ENCODE data around the gene RAB36.

The RAB36 gene, protein sequence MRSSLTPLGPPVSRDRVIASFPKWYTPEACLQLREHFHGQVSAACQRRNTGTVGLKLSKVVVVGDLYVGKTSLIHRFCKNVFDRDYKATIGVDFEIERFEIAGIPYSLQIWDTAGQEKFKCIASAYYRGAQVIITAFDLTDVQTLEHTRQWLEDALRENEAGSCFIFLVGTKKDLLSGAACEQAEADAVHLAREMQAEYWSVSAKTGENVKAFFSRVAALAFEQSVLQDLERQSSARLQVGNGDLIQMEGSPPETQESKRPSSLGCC

DNA sequence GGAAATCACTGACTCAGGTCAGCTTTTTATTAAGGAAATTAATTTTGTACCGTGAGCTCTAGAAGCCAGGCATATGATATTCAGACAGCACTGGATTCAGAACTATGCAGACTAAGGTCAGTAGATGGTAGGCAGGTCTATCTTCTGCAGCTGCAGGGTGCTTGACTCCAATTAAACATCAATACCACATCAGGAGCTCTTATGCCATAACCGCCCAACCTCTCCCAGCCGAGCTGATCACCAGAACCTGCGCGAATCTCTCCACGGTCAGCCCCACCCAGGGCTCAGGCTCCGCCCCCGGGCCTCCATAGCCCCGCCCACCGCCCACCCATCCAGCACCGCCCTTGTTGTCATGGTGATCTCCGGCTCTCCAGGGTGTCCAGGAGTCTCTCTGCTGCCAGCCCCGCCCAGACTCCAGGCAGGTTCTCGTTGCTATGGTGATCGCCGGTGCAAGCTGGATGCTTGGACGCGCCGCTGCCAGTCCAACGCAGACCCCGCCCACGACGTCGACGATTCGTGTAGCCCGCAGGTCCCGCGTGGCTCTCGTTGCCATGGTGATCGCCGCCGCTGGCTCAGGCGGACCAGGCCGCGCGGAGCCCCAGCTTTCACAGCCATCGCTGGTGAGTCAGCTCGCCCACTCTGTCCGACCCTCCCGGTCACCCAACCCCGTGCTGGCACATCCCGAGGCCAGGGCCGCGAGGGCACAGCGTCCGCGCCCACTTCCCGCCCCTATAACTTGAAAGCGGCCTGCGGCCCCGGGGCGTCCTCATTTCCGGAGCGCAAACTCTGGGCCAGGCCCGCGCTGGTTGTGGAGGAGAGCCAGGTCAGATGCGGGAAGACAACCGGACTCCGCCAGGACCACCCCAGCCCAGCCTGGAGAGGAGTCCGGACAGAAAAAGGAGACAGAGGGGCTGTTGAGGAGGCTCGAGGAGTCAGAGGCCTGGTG is at the start of gene RAB36:
TSS of gene RAB36 (plus strand) at position 546 of the 946 bp plus-strand sequence. CDS start 1,140 bp downstream, outside the sequence.
- peak; percentile 88 for DNase-seq

DNA sequence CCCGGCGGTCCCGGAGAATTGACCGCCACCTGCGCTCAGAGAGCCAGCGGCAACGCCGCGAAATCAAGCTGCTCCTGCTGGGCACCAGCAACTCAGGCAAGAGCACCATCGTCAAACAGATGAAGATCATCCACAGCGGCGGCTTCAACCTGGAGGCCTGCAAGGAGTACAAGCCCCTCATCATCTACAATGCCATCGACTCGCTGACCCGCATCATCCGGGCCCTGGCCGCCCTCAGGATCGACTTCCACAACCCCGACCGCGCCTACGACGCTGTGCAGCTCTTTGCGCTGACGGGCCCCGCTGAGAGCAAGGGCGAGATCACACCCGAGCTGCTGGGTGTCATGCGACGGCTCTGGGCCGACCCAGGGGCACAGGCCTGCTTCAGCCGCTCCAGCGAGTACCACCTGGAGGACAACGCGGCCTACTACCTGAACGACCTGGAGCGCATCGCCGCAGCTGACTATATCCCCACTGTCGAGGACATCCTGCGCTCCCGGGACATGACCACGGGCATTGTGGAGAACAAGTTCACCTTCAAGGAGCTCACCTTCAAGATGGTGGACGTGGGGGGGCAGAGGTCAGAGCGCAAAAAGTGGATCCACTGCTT is 49.4 kb upstream of the RAB36 start:
- DNase-seq, result no peak

DNA sequence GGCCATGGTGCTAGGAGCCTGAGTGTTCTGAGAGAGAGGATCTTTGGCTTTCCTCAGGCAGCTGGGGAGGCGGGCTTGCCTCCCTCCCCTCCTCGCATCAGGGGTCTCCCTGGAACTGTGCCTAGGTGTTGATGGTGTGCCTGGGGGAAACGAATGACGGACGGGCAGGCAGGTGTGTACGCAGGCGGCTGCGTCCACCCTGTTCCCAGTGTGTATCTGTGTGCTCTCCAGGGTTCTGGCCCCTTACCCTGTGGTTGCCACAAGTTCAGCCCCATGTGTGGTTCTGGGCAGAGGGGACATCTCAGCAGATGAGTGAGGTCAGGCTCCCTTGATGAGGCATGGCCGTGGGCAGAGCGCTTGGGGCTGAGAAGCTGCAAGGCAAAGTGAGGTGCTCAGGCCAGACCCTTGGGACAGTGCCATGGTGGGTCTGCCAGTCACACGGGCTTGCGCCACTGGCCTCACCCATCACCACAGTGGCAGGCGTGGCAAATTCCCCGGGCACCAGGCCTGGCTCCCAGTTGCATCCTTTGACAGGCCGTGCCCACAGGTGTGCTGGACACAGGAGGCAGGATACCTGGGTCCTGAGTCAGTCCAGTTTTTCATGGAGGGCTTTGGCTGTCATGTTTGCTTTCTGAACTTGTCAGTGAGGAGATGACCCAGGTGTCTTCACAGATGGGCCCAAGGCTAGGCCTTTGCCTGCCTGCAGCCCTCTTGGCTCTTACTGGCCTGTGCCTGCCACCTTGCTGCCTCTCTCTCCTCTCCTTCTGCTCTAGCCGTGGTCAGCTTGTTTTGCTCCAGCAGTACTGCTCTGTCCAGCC is 47.7 kb upstream of the RAB36 start:
- no peak for DNase-seq

DNA sequence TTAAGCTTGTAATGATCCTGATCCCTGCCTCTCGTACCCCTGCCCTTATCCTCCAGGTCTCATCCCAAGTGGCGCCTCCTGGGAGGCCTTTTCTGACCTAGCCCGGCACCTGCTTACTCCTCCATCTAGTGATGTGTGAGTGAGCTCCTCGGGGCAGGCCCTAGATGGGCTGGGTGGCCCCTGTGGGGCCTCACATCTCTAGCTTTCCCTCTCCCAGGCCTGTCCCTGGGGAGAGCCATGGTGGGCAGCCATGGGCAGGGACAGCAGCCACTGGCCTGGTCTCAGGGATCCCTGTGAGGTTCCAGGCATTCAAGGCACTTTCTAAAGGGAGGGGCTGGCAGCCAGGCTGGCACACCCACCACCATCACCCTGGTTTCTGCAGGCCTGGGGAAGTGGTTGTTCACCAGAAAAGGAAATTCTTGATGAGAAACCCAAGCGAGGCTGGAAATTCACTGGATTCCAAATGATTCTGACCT is 47.0 kb upstream of the RAB36 start:
- DNase-seq, result no peak

DNA sequence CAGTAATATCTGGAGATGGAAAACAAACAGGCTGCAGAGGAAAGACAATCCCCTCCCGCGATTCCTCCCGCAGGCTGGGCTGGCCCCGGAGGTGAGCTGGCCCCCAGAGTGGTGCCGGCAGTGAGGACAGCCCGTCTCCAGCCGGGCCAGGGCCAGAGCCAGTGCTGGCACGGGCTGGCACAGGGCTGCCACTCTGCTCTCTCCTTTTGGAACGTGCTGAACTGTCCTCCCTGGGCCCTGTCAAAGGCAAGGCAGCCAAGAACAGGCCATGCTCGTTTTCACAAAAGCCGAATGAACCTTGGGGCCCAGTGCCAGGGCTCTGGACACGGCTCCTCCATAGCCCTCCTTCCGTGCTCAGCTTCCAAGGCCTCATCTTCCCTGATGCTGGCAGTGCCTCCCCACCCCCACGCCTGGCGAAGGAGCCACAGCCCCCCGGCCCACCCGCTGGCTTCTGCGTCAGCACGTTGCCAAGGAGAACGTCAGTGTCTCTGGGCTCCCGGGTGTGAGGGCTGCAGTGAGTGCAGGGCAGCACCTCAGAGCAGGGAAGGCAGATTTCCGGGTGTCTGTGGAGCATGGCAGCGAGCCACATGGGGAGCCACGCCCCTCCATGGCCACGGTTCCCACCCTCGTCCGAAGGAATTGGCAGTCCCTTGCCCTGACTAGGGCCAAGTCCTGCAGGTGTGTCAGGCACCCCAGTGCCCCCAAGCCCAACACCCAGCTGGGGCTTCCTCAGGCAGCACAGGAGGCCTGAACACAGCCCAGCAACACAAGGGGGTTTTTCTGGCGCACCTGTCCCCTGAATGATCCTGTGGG is 46.4 kb upstream of the RAB36 start:
- no peak for DNase-seq

DNA sequence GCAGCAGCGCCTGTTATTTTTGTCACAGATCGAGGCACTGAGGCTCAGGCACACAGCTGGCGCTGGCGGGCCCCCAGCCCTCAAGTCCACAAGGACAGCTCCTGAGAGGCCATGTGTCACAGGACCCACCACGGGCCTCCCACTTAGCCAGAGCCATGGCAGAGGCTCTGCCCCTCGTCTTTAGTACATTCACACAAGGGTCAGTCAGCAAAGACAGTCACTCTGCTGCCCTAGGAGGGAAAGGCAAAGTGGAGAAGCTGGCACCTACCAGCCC is 45.8 kb upstream of the RAB36 start:
- DNase-seq, result no peak

DNA sequence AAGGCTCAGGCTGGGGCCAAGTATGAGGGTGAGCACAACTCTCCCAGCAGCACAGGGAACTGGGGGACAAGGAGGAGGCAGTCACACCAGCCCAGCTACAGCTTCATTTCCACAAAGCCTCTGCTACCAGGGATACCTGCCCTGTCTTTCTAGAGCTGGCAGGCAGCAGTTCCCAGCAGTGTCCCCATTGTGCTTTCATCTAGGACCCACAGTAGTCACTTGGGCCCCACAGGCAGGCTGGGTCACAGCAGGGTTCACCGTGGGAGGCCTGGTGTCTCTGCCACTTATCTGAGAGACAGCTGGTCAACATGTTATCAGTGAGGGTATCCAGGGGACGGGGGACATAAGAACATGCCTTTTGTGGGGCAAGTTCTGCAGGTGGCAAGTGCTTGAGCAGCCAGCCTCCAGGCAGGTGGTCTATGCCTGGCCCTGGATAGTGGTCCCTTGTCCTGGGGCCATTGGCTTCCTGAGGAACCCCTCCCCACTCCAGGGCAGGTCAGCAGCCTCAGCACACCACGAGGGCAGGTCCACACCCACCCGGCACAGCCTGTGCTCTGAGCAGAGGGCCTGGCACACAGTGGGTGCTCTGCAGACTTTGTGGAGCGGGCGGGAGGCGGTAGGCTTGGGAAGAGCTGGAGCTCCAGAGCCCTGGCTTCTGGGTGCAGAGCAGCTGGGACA is 45.0 kb upstream of the RAB36 start:
- DNase-seq, result no peak

DNA sequence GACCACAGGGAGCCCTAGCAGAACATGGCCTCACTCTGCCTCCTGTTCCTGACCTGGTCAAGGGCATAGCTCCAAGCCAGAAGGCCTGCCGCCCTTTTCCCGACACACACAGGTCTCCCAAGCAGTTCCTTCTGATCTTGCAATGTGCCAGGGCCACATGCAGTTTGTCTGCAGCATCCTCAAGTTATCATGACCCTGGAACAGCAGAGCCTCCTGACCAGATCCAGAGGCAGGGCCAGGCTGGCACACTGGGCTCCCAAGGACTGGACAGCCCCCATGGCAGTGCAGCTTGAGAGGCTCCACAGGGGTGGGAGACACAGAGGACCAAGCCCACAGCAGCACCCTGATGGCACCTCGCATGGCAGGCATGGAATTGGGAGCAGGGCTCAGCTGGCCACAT is 43.8 kb upstream of the RAB36 start:
- DNase-seq, result no peak

DNA sequence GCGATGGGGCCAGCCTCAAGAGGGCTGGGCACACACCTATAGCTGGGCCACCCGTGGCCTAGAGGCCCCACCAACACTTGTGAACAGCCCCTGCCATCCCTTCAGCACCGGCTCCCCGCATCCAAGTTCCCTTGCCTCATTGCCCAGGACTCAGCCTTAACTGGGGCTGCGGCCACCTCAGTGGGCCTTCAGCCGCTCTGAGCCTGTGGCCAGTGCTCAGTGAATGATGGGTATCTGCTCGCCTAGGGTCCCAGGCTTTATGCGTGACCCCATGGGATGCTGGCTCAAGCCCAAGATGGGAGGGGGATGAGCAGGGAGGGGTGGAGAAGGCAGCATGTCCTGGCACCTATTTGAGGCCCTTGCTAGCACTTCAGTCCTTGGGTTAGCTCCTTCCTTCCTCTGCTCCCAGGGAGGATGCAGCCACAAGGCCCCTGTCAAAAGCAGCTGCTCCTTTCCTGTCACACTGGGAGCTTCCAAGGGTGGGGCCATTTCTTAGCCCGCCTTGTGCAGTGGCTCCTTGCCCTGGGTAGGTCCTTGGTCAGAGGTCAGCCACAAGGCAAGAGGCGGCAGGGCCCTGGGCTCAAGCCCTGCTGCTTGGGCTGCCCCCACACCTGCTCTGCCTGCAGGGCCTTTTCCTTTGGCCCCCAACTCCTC is 43.1 kb upstream of the RAB36 start:
- DNase-seq, result no peak

DNA sequence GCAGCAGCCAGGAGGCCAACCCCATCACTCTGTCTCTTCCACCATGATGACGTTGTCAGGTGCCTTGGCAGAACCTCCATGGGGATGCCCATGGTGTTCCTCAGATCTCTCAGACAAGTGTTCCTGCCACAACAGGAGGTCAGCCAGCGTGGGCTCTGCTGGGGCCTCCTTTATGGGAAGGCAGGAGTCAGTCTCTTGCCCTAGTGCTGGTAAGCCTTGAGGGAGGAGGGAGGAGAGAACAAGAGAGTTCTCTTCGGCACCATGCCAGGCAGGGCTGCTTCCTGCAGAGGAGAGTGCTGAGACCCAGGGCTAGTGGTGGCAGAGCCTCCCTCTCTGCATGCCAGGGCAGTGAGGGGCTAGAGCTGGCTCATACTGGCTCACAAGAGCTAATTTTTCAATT is 42.5 kb upstream of the RAB36 start:
- DNase-seq, result peak; percentile 9

DNA sequence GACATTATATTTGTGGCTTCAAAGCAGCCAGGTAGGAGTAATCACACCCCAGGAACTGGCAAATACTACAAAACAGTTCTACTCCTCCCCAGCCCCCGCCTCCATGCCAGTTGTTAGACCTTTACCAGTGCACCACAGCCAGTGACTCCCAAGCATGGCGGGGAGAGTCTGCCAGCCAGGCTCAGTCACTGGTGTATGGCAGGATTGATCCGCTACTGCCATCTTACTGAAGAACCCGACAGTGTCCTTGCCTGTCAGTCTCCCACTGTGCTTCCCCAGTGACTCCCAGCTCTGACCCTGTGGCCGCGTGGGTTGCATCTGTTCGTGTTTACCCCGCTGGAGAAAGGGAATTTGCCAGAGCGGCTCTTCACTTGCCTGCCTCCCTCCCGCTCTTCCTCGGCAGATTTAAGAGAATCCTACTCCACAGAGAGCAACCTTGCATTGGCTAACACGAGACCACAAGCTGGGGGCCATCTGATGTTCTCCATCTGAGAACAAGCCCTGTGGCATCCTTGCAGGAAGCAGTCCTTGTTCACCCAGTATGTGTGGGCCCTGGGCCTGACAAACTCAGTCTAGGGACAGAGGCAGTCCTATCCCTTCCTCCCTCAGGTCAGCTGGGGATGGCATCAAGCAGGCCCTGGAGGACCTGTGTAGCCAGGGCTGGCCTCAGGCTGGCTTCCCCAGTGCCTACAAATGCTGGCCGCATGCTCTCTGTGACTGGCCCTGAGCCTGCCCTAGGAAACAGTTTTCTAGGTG is 41.9 kb upstream of the RAB36 start:
- DNase-seq, result no peak

DNA sequence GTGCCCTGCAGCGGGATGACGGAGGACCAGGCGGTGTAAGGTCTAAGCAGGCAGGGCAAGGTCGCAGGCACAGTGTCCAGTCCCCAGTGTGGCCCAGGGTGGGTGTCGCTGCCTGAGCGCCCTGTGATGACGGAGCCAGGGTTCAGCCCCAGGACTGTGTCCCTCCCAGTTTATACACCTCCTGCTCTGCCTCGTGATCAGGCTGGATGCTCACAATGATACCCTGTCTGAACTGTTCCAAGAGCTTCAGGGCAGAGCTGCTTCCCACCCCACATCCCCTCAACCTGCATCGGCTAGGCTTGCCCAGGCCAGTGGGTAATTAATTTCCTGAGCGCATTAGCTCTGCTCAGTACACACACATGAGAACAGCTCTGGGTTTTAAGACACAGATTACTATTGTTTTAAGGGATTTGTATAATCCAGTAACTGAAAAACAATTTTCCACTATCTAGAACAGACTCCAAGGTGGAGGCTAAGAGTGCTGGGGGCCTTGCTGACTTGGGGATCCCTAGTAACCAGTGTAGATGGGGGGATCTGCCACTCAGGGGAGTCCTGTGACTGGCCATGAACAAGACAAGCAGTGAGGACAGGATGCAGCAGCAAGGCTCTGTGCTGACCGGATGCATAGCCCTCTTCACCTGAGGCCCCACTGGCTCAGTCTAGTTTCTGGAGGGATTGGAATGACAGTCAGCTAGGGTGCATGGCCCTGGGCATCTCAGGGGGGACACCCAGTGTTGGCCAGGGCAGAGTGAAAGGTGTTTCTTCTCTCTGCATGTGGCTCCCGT is 40.9 kb upstream of the RAB36 start:
- DNase-seq, result no peak

DNA sequence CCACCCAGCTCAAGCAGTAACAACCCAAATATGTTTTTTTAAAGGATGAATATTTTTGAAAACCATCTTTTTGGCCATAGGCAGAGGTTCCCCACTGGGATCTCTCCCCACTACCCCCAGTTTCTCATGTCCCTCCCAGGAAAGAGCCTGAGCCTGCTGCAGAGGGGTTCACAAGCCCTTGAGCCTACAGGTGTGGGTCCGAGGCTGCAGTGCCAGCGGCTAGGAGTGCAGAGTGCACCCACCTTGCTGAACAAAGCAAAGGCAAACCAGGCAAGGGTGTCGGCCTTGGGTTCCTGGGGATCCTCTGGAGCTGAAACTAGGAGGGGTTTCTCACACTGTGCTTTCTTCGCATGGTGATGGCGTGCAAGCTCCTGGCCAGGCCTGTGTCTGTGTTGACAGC is 40.0 kb upstream of the RAB36 start:
- DNase-seq, result no peak

DNA sequence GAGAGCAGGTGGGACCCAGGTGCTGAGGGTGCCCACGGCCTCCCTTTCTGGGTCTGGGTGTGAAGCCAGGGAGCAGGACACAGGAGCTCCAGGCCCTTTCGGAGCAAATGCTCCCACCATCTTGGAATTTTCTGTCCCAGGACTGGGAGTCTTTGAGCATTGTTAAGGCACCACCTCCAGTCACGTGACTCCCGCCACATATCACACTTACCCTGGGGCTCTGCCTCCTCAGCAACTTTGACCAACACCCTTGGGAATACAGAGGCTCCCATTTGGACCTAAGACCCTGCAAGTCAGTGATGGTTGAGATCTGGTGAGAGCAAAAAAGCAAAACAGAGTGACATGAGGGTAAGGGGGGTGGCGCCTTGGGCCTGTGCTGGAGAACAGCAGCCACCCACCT is 39.4 kb upstream of the RAB36 start:
- DNase-seq, result no peak

DNA sequence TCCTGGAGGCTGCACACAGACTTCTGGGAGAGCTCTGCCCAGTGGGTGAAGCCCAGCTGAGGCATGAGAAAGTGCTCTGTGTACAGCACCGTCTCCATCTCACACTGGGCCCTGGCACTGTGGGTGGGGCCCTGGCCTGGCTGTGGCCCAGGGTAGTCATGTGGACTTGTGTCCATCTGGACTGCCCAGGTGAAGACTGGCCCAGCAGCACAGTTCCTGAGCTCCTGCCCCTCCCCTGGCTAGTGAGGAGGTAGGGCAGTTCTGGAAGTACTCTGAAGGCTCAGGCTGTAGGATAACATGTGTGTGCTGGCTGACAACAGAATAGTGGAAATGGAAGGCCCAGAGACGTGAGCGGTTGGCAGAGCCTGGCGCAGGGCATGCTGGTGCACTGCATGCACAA is 38.9 kb upstream of the RAB36 start:
- DNase-seq, result no peak

DNA sequence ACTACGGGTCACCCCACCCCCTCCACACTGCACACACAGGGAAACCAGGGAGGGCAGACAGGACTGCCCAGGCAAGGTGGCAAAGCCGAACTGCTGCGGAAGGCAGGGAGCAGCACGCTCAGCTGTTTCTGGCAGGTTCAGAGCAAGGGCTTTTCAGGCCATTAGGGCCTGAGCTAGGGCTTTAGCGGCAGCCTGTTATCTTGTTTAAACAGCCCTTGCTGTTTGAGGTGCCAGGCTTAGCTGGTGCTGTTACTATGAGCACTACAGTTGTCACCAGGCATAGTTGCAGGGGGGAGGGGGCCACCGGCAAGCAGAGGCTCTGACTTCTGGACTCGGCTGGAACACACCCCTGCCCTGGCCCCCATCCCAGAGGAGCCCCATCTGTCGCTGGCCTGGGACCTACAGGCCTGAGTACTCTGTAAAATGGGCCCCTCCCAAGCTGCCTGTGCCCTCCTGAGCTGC is 38.3 kb upstream of the RAB36 start:
- DNase-seq, result no peak

DNA sequence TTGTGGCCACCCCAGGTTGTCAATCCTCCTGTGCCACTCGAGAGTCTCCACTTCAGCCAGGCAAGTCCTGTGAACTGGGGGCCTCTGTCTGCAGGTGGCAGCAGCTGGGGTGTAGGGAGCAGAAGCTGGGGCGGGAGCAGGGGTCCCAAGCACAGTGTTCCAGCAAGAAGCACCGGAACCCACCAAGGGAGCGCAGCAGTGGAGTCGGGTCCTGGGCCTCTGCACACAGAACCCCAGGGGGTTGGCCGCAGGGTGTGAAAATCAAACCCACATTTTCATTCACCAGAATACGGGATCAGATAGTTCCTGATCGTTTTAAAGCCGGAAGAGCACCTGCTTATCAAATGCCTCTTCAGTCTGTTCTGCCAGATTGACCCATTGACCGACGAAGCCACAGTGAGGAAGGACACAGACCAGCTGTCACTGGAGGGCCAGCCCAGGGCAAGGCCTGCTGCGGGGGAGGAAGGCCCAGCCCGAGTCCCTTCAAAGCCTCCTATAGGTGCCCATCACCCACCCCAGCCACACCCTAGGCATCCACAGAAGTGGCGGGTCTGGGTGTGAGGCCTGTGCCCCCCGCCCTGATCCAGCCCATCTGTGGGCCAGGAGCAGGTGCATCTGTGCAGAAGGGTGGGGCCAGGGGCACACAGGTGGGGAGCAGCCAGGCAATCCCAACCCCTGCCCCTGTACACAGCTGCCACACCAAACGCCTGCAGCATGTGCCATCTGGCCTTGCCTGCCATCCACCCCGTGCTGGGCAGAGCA is 37.6 kb upstream of the RAB36 start:
- DNase-seq, result no peak

Measured in DMS79 (cell line).